Activated CD8-positive, alpha-beta memory T cell treated with anti-CD3 and anti-CD28 coated beads, Interleukin-2, amount 50 U/mL, for 48 hours (primary cell): ENCODE measurements around the gene ZNF532.

Experiments
- DNase-seq: peaks from one replicate; pipeline ENCODE4 v3.0.0-alpha.2; 2020

Gene ZNF532

GRCh38 chr18:58947136-58947732, 82.6 kb downstream of the ZNF532 start:
- DNase-seq = no peak

GRCh38 chr18:58949031-58949430, 84.4 kb downstream of the ZNF532 start:
- no peak for DNase-seq

GRCh38 chr18:58951986-58952702, 87.5 kb downstream of the ZNF532 start:
- DNase-seq = no peak

- no peak for DNase-seq
Measured at GRCh38 chr18:58952858-58953257, 88.2 kb downstream of the ZNF532 start.

GRCh38 chr18:58953627-58954026, 89.0 kb downstream of the ZNF532 start:
- DNase-seq = no peak

GRCh38 chr18:58955001-58955400, 90.3 kb downstream of the ZNF532 start:
- no peak for DNase-seq

- DNase-seq = no peak
Measured at GRCh38 chr18:58955738-58956137, 91.1 kb downstream of the ZNF532 start.

- no peak for DNase-seq
Measured at GRCh38 chr18:58958628-58959027, 94.0 kb downstream of the ZNF532 start.

GRCh38 chr18:58960508-58960907, 95.8 kb downstream of the ZNF532 start:
- no peak for DNase-seq

GRCh38 chr18:58960946-58961722, 96.5 kb downstream of the ZNF532 start:
- no peak for DNase-seq

GRCh38 chr18:58962336-58962735, 97.7 kb downstream of the ZNF532 start:
- no peak for DNase-seq

GRCh38 chr18:58965291-58966004, 100.8 kb downstream of the ZNF532 start:
- no peak for DNase-seq

GRCh38 chr18:58966005-58966677, 101.5 kb downstream of the ZNF532 start:
- DNase-seq = no peak

- DNase-seq = no peak
Measured at GRCh38 chr18:58966704-58967103, 102.0 kb downstream of the ZNF532 start.

GRCh38 chr18:58967751-58968254, 103.1 kb downstream of the ZNF532 start:
- DNase-seq = no peak

GRCh38 chr18:58970943-58971790, 106.5 kb downstream of the ZNF532 start:
- no peak for DNase-seq

- DNase-seq = no peak
Measured at GRCh38 chr18:58975296-58975695, 110.6 kb downstream of the ZNF532 start.

- no peak for DNase-seq
Measured at GRCh38 chr18:58975781-58976180, 111.1 kb downstream of the ZNF532 start.

GRCh38 chr18:58977223-58977622, 112.5 kb downstream of the ZNF532 start:
- no peak for DNase-seq

GRCh38 chr18:58977801-58978200, 113.1 kb downstream of the ZNF532 start:
- no peak for DNase-seq

- no peak for DNase-seq
Measured at GRCh38 chr18:58978916-58979315, 114.2 kb downstream of the ZNF532 start.

- no peak for DNase-seq
Measured at GRCh38 chr18:58979615-58980014, 114.9 kb downstream of the ZNF532 start.
